Renal cortical epithelial cell (primary cell): ENCODE data around the gene RFPL1. TPM values are rescaled to one million over a fixed set of nuclear protein-coding genes. Genes with fewer than 3 reads are reported as not detected.

Source experiments
- DNase-seq: peaks from one replicate; pipeline ENCODE4 v3.0.0-alpha.2; 2011; ENCODE audit warnings: low read depth
- total RNA-seq: library from RNA; depleted of rRNA; stranded (reverse); fragments of >200 nt; gene quantifications from 2 replicates; pipeline ENCODE4 v1.2.3, GENCODE V29; 2014

Gene RFPL1
- total RNA-seq, 1 donor from 2014 or later, result not detected

GRCh38 chr22:29443452-29443851 lies 5.1 kb downstream of the RFPL1 start:
- peak; percentile 45 for DNase-seq

- peak; percentile 5 for DNase-seq
These were observed 5.7 kb downstream of the RFPL1 start for GRCh38 chr22:29443861-29444792.

- no peak for DNase-seq
These were observed 7.1 kb downstream of the RFPL1 start for GRCh38 chr22:29445508-29445907.

- DNase-seq, result no peak
These were observed 9.5 kb downstream of the RFPL1 start for GRCh38 chr22:29447906-29448305.

- DNase-seq, result no peak
These were observed 11.0 kb downstream of the RFPL1 start for GRCh38 chr22:29449296-29449875.

GRCh38 chr22:29450222-29450621 lies 11.8 kb downstream of the RFPL1 start:
- DNase-seq, result no peak

- DNase-seq, result no peak
These were observed 13.5 kb downstream of the RFPL1 start for GRCh38 chr22:29451863-29452262.

GRCh38 chr22:29454276-29454675 lies 15.9 kb downstream of the RFPL1 start:
- no peak for DNase-seq

GRCh38 chr22:29456211-29456671 lies 17.9 kb downstream of the RFPL1 start:
- DNase-seq, result no peak

GRCh38 chr22:29457730-29458129 lies 19.3 kb downstream of the RFPL1 start:
- no peak for DNase-seq

GRCh38 chr22:29458551-29458950 lies 20.2 kb downstream of the RFPL1 start:
- no peak for DNase-seq

GRCh38 chr22:29459773-29460172 lies 21.4 kb downstream of the RFPL1 start:
- DNase-seq, result no peak

GRCh38 chr22:29461263-29461662 lies 22.9 kb downstream of the RFPL1 start:
- no peak for DNase-seq

GRCh38 chr22:29463629-29464028 lies 25.2 kb downstream of the RFPL1 start:
- DNase-seq, result no peak

GRCh38 chr22:29464581-29464980 lies 26.2 kb downstream of the RFPL1 start:
- DNase-seq, result no peak

GRCh38 chr22:29469755-29470154 lies 31.4 kb downstream of the RFPL1 start:
- DNase-seq, result no peak

GRCh38 chr22:29470159-29470855 lies 31.9 kb downstream of the RFPL1 start:
- peak; percentile 9 for DNase-seq

- DNase-seq, result no peak
These were observed 34.6 kb downstream of the RFPL1 start for GRCh38 chr22:29473001-29473400.

GRCh38 chr22:29475550-29475949 lies 37.2 kb downstream of the RFPL1 start:
- no peak for DNase-seq

GRCh38 chr22:29476116-29476515 lies 37.7 kb downstream of the RFPL1 start:
- no peak for DNase-seq

- DNase-seq, result no peak
These were observed 39.4 kb downstream of the RFPL1 start for GRCh38 chr22:29477723-29478318.
